HepG2 (cell line): Measurements from ENCODE around the gene ASCC3. TPM values are rescaled to one million over a fixed set of nuclear protein-coding genes. Genes with fewer than 3 reads are reported as not detected.
A peak's percentile ranks its signal among the peaks of the same experiment; 100 is the strongest.

Source experiments
- ATAC-seq: fragments of 200-7000 bp; cut with Tn5 transposase; 3 replicates; pipeline ENCODE4 v1.9.1; 2020; ENCODE audit warnings: mild to moderate bottlenecking, moderate library complexity
- BruUV-seq: library from RNA; stranded (reverse); fragments of 400-500 nt; replicated peaks from 2 replicates; lab custom pipeline; 2021; lab: Mats Ljungman, UMichigan
- CTCF ChIA-PET: fragments of 300-600 bp; formaldehyde crosslinking; extraction: SDS; loops from one replicate; lab custom pipeline; 2021; ENCODE audit warnings: low total read pairs, inconsistent platforms, low intra/inter-chr PET ratio; lab: Yijun Ruan, JAX
- POLR2A ChIA-PET: fragments of 350-600 bp; sonication (Branson Sonifier 250); formaldehyde crosslinking; loops from one replicate; lab custom pipeline; 2020; ENCODE audit warnings: antibody characterized with exemption, inconsistent platforms; lab: Yijun Ruan, JAX
- DNase-seq: peaks from one replicate; pipeline ENCODE4 v3.0.0-alpha.2; 2015; ENCODE audit warnings: low spot score
- FAIRE-seq: peaks from 3 replicates; lab custom pipeline; 2011; peaks lifted over from hg19 to GRCh38; lab: Jason Lieb, UNC
- H2AFZ ChIP-seq: one replicate; pipeline ENCODE4 v1.6.1; 2011; ENCODE audit warnings: low read length, inconsistent platforms
- H3K27ac ChIP-seq: fragments of 300-600 bp; 3 replicates; pipeline ENCODE4 v1.8.0; 2011; ENCODE audit warnings: mixed run types, mild to moderate bottlenecking, mixed read lengths, low read length, inconsistent platforms; ENCODE audit not compliant: insufficient read depth; ENCODE audit errors: extremely low read length
- H3K27me3 ChIP-seq, 2 experiments: fragments of 200-600 bp in 1 of 2; 2 replicates in 1 of 2; 3 replicates in 1 of 2; pipeline versions ENCODE4 v1.6.0 to v1.8.0; 2011; ENCODE audit warnings: low read length in 2 of 2, mild to moderate bottlenecking in 2 of 2, moderate library complexity in 2 of 2, inconsistent platforms in 1 of 2; ENCODE audit not compliant: insufficient read depth in 2 of 2, control insufficient read depth in 1 of 2
- H3K36me3 ChIP-seq, 2 experiments: fragments of 200-600 bp in 1 of 2; replicated peaks in 1 of 2; 2 replicates in 1 of 2; 3 replicates in 1 of 2; pipeline versions ENCODE4 v1.5.1 to v1.8.0; 2011; ENCODE audit warnings: low read length in 2 of 2, inconsistent platforms in 1 of 2; ENCODE audit not compliant: insufficient read depth in 2 of 2, control insufficient read depth in 1 of 2
- H3K4me1 ChIP-seq: 2 replicates; pipeline ENCODE4 v1.5.1; 2012; ENCODE audit warnings: low read length, inconsistent platforms; ENCODE audit not compliant: insufficient read depth
- H3K4me2 ChIP-seq: 2 replicates; pipeline ENCODE4 v1.6.0; 2011; ENCODE audit warnings: low read depth, low read length, inconsistent platforms
- H3K4me3 ChIP-seq, 3 experiments: fragments of 200-600 bp in 1 of 3; sonication (generic), shearing (Covaris generic) in 1 of 3; replicated peaks in 1 of 3; 2 replicates each; pipeline ENCODE4 v1.5.1; 2011 to 2016; ENCODE audit warnings: low read length in 3 of 3, inconsistent platforms in 2 of 3, low read depth in 2 of 3, mild to moderate bottlenecking in 2 of 3, control low read depth in 1 of 3, mixed read lengths in 1 of 3; ENCODE audit not compliant: insufficient read depth in 1 of 3
- H3K79me2 ChIP-seq: one replicate; pipeline ENCODE4 v1.6.1; 2011; ENCODE audit warnings: low read length, inconsistent platforms; ENCODE audit not compliant: insufficient read depth
- H3K9ac ChIP-seq: 2 replicates; pipeline ENCODE4 v1.6.0; 2011; ENCODE audit warnings: mild to moderate bottlenecking, low read depth, low read length, inconsistent platforms; ENCODE audit not compliant: insufficient read depth
- H3K9me3 ChIP-seq: 2 replicates; pipeline ENCODE4 v1.5.1; 2012; ENCODE audit warnings: mild to moderate bottlenecking, low read length
- H4K20me1 ChIP-seq: 2 replicates; pipeline ENCODE4 v1.6.0; 2011; ENCODE audit warnings: inconsistent platforms, mild to moderate bottlenecking, low read length, moderate library complexity; ENCODE audit not compliant: insufficient read depth
- ARID4A ChIP-seq: sonication (generic); formaldehyde crosslinking; IDR thresholded peaks from 2 replicates; pipeline ENCODE4 v1.5.0; 2020; ENCODE audit warnings: mild to moderate bottlenecking, missing genetic modification reagents, borderline replicate concordance
- CEBPB ChIP-seq: IDR thresholded peaks from 2 replicates; pipeline ENCODE4 v1.6.1; 2011; ENCODE audit warnings: low read depth, low read length, improper control_type of control experiment, borderline replicate concordance
- DMAP1 ChIP-seq: IDR thresholded peaks from 2 replicates; pipeline ENCODE4 v1.6.1; 2016
- ELF3 ChIP-seq: IDR thresholded peaks from 2 replicates; pipeline ENCODE4 v1.6.1; 2016; ENCODE audit warnings: missing genetic modification reagents, missing compliant biosample characterization
- FOXA1 ChIP-seq, 2 experiments: fragments of 450-650 bp in 1 of 2; sonication (generic) in 1 of 2; formaldehyde crosslinking in 1 of 2; IDR thresholded peaks; 2 replicates each; pipeline versions ENCODE4 v1.4.0 to v1.6.1; 2016 to 2020; ENCODE audit warnings: missing genetic modification reagents in 1 of 2
- KLF6 ChIP-seq: IDR thresholded peaks from 2 replicates; pipeline ENCODE4 v1.8.0; 2016; ENCODE audit warnings: missing biosample characterization, missing genetic modification reagents
- MAFF ChIP-seq: IDR thresholded peaks from 2 replicates; pipeline ENCODE4 v1.6.1; 2011; ENCODE audit warnings: low read depth, low read length, improper control_type of control experiment
- MAFK ChIP-seq, 2 experiments: IDR thresholded peaks in 1 of 2; conservative IDR thresholded peaks in 1 of 2; 2 replicates each; pipeline ENCODE4 v1.6.1; 2011; ENCODE audit warnings: improper control_type of control experiment in 2 of 2, low read length in 2 of 2
- NR2C2 ChIP-seq: sonication (generic); formaldehyde crosslinking; IDR thresholded peaks from 2 replicates; pipeline ENCODE4 v1.4.0; 2020; ENCODE audit warnings: missing genetic modification reagents, mild to moderate bottlenecking, moderate library complexity, borderline replicate concordance
- POLR2G ChIP-seq: fragments of 200-400 bp; formaldehyde crosslinking; IDR thresholded peaks from 2 replicates; pipeline ENCODE4 v1.6.1; 2018; ENCODE audit warnings: mild to moderate bottlenecking, low read depth, low read length, moderate library complexity
- SSRP1 ChIP-seq: IDR thresholded peaks from 2 replicates; pipeline ENCODE4 v1.6.1; 2016; ENCODE audit warnings: control low read depth
- ZFP90 ChIP-seq: sonication (generic); formaldehyde crosslinking; IDR thresholded peaks from 2 replicates; pipeline ENCODE4 v1.8.0; 2022; ENCODE audit warnings: missing genetic modification reagents, mild to moderate bottlenecking, inconsistent platforms, borderline replicate concordance
- ZNF235 ChIP-seq: sonication (generic); formaldehyde crosslinking; IDR thresholded peaks from 2 replicates; pipeline ENCODE4 v1.8.1; 2023; ENCODE audit warnings: mild to moderate bottlenecking, missing genetic modification reagents, borderline replicate concordance
- ZNF30 ChIP-seq: sonication (generic); formaldehyde crosslinking; IDR thresholded peaks from 2 replicates; pipeline ENCODE4 v1.5.0; 2020; ENCODE audit warnings: mild to moderate bottlenecking, missing genetic modification reagents
- ZNF850 ChIP-seq: sonication (generic); formaldehyde crosslinking; conservative IDR thresholded peaks from 2 replicates; pipeline ENCODE4 v1.9.0; 2021; ENCODE audit warnings: mild to moderate bottlenecking, missing genetic modification reagents
- WGBS: methylation state at CpG from one replicate; pipeline ENCODE4 v1.1.6; 2017; ENCODE audit warnings: low lambda C conversion rate; 5-methylcytosine and 5-hydroxymethylcytosine counted together
- in situ Hi-C: cut with HindIII; loops from 2 replicates; pipeline ENCODE4 v1.10.0; 2017; ENCODE audit warnings: low pct_unique_long_range_greater_than_20kb; ENCODE audit not compliant: extremely low pct_ligation_motif_present
- intact Hi-C: fragments of 100-400 bp; cut with micrococcal nuclease; formaldehyde crosslinking; loops from one replicate; pipeline ENCODE4 v1.10.0; 2022; ENCODE audit not compliant: unreplicated experiment
- polyA plus RNA-seq, 8 experiments: library from polyadenylated mRNA; depleted of rRNA in 3 of 8; stranded (reverse) in 7 of 8; unstranded in 1 of 8; fragments of >200 nt; fragmentation: Illumina TruSeq in 4 of 8; extraction: Trizol in 4 of 8; gene quantifications; 2 replicates each; pipeline versions ENCODE4 v1.2.1 to v1.2.3, GENCODE V29; 2011 to 2016; ENCODE audit warnings: low read depth in 4 of 8, missing spikeins in 1 of 8, mixed read lengths in 1 of 8; ENCODE audit not compliant: insufficient read depth in 1 of 8
- total RNA-seq, 5 experiments: library from RNA; depleted of rRNA; stranded (reverse); fragments of >200 nt; fragmentation: Illumina TruSeq; extraction: Trizol; gene quantifications; 2 replicates each; pipeline ENCODE4 v1.2.3, GENCODE V29; 2016; ENCODE audit warnings: low read depth in 1 of 5

The ASCC3 gene
- total and polyA plus RNA-seq, 2 of the 13 experiments (the other 11 are each of a cell fraction or from before 2014, with no cell fraction given): 23.1 to 55.7 TPM

GRCh38 chr6:100622907-100623692 lies 258.0 kb downstream of the ASCC3 start:
- ATAC-seq (no peak), FAIRE-seq (no peak), DNase-seq (no peak)
- POLR2A ChIA-PET: no interaction called here
- in situ Hi-C loops: no loop called here
- no peaks in the 10 kb centered on the region for H3K79me2 ChIP-seq
- intact Hi-C loops: no loop called here
- no peak overlapping the region for H3K4me2 ChIP-seq
- no peaks in the 10 kb centered on the region for H3K4me1 ChIP-seq
- no peak overlapping the region for H2AFZ ChIP-seq
- CTCF ChIA-PET: no interaction called here
- WGBS: 100% methylated on average over 2 of the region's 2 CpGs
- no peak overlapping the region for H3K9ac ChIP-seq
- no peaks in the 10 kb centered on the region for H3K9me3 ChIP-seq
- no peak for TF ChIP-seq KLF6
- no peak for TF ChIP-seq ARID4A (CRISPR knock-in tag)
- no peak for TF ChIP-seq NR2C2 (CRISPR knock-in tag)
- no peak for TF ChIP-seq ZNF850 (CRISPR knock-in tag)
- peak; percentile 68; the same call in 1 of the 2 replicates for TF ChIP-seq CEBPB
- TF ChIP-seq ZNF30 (CRISPR knock-in tag): no peak
- TF ChIP-seq MAFF: peak; percentile 9; the same call in 1 of the 2 replicates
- TF ChIP-seq SSRP1 (CRISPR knock-in tag): no peak
- 0 out of 2 replicates have a peak, but pooled peaks have one; percentile 50 for TF ChIP-seq FOXA1 (IDR thresholded peaks at IDR 0.05)
- no peak for TF ChIP-seq FOXA1 (CRISPR knock-in tag; IDR thresholded peaks at IDR 0.05)
- TF ChIP-seq MAFK (conservative IDR thresholded peaks at IDR 0.05 in 1 of 2, IDR thresholded peaks at IDR 0.05 in 1 of 2; ENCODE audit: low read length in 2 of 2): peak in 1 of 2 experiments; percentile 61; a peak in 3 of 4 replicates
- TF ChIP-seq DMAP1 (CRISPR knock-in tag): no peak
- TF ChIP-seq POLR2G: no peak
- TF ChIP-seq ZNF235: no peak
- no peak for TF ChIP-seq ELF3 (CRISPR knock-in tag)
- TF ChIP-seq ZFP90: no peak
- H3K27ac ChIP-seq: no peak overlapping the region
- no peaks in the 10 kb centered on the region for H4K20me1 ChIP-seq
- H3K36me3 ChIP-seq: peaks cover 2 to 18% of the 10 kb centered on the region in 2 experiments; a peak in 2 of 5 replicates
- no TSS peak for BruUV-seq
- no peaks in the 10 kb centered on the region for H3K27me3 ChIP-seq
- no peak overlapping the region for H3K4me3 ChIP-seq
